Measurements from ENCODE around the gene CENPF.

Gene CENPF

DNA sequence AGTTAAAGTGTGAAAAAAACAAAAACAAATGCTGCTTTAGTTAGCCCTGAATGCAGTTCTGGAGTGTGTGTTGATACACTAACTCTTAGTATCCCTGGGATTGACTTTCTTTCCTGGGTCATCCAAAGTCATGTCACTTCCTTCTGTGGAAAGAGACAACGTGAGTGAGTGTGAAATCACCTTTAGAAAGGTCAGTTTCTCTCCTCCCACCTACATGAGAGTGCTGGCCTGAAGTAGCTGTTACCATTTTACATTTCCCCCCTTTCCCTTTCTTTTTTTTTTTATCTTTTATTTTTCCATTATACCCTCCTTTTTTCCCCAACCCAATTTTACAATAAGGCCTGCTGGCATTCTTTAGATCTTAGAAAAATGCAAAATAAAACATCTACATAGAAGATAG, 55.2 kb downstream of the CENPF start:
- no peak for TF ChIP-seq EZH2phosphoT487 (IDR thresholded peaks at IDR 0.05; ENCODE audit: borderline replicate concordance, low read length)
- TF ChIP-seq, protein P1, sequence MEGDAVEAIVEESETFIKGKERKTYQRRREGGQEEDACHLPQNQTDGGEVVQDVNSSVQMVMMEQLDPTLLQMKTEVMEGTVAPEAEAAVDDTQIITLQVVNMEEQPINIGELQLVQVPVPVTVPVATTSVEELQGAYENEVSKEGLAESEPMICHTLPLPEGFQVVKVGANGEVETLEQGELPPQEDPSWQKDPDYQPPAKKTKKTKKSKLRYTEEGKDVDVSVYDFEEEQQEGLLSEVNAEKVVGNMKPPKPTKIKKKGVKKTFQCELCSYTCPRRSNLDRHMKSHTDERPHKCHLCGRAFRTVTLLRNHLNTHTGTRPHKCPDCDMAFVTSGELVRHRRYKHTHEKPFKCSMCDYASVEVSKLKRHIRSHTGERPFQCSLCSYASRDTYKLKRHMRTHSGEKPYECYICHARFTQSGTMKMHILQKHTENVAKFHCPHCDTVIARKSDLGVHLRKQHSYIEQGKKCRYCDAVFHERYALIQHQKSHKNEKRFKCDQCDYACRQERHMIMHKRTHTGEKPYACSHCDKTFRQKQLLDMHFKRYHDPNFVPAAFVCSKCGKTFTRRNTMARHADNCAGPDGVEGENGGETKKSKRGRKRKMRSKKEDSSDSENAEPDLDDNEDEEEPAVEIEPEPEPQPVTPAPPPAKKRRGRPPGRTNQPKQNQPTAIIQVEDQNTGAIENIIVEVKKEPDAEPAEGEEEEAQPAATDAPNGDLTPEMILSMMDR (IDR thresholded peaks at IDR 0.05; ENCODE audit: low read depth, low read length, poor library complexity, severe bottlenecking): no peak
- Histone ChIP-seq H3K4me3 (ENCODE audit: low read length) (no peak overlapping the region), H3K9me3 (ENCODE audit: control insufficient read depth, insufficient read depth, low read length) (no peaks in the 10 kb centered on the region), H3K4me2 (ENCODE audit: low read length) (no peak overlapping the region), H3K9me2 (replicated peaks; ENCODE audit: control insufficient read depth, low read length) (no peaks in the 10 kb centered on the region), H3K36me3 (ENCODE audit: control insufficient read depth, low read length) (peaks cover 99% of the 10 kb centered on the region), H3K27me3 (ENCODE audit: control insufficient read depth, low read length) (no peaks in the 10 kb centered on the region), H3K4me1 (ENCODE audit: control insufficient read depth, low read length) (no peaks in the 10 kb centered on the region), H4K20me1 (ENCODE audit: control insufficient read depth, insufficient read depth, low read depth, low read length) (0 out of 2 replicates have a peak, but pooled peaks cover 5% of the 10 kb centered on the region), H3K27ac (ENCODE audit: low read depth, low read length) (no peak overlapping the region), H3K79me2 (ENCODE audit: control insufficient read depth, low read length) (peaks cover 3% of the 10 kb centered on the region), H3F3A (ENCODE audit: control insufficient read depth, insufficient read depth) (no peaks in the 10 kb centered on the region)

GRCh38 chr1:214658785-214659184, 55.8 kb downstream of the CENPF start:
- Histone ChIP-seq H3K9me2 (replicated peaks; ENCODE audit: control insufficient read depth, low read length) (no peaks in the 10 kb centered on the region), H3K27me3 (ENCODE audit: control insufficient read depth, low read length) (no peaks in the 10 kb centered on the region), H3K27ac (ENCODE audit: low read depth, low read length) (no peak overlapping the region), H3K4me3 (ENCODE audit: low read length) (no peak overlapping the region), H3K9me3 (ENCODE audit: control insufficient read depth, insufficient read depth, low read length) (no peaks in the 10 kb centered on the region), H3K79me2 (ENCODE audit: control insufficient read depth, low read length) (peaks cover 3% of the 10 kb centered on the region), H3F3A (ENCODE audit: control insufficient read depth, insufficient read depth) (no peaks in the 10 kb centered on the region), H3K4me2 (ENCODE audit: low read length) (no peak overlapping the region), H4K20me1 (ENCODE audit: control insufficient read depth, insufficient read depth, low read depth, low read length) (0 out of 2 replicates have a peak, but pooled peaks cover 5% of the 10 kb centered on the region), H3K4me1 (ENCODE audit: control insufficient read depth, low read length) (no peaks in the 10 kb centered on the region), H3K36me3 (ENCODE audit: control insufficient read depth, low read length) (peaks cover 99% of the 10 kb centered on the region)
- TF ChIP-seq, protein P1 (IDR thresholded peaks at IDR 0.05; ENCODE audit: low read depth, low read length, poor library complexity, severe bottlenecking): no peak
- no peak for TF ChIP-seq EZH2phosphoT487 (IDR thresholded peaks at IDR 0.05; ENCODE audit: borderline replicate concordance, low read length)

- Histone ChIP-seq H3F3A (ENCODE audit: control insufficient read depth, insufficient read depth) (no peaks in the 10 kb centered on the region), H3K9me2 (replicated peaks; ENCODE audit: control insufficient read depth, low read length) (no peaks in the 10 kb centered on the region), H3K4me1 (ENCODE audit: control insufficient read depth, low read length) (no peaks in the 10 kb centered on the region), H3K4me2 (ENCODE audit: low read length) (no peak overlapping the region), H3K4me3 (ENCODE audit: low read length) (no peak overlapping the region), H3K27me3 (ENCODE audit: control insufficient read depth, low read length) (no peaks in the 10 kb centered on the region), H3K27ac (ENCODE audit: low read depth, low read length) (no peak overlapping the region), H3K9me3 (ENCODE audit: control insufficient read depth, insufficient read depth, low read length) (no peaks in the 10 kb centered on the region), H3K79me2 (ENCODE audit: control insufficient read depth, low read length) (peaks cover 3% of the 10 kb centered on the region), H3K36me3 (ENCODE audit: control insufficient read depth, low read length) (peaks cover 100% of the 10 kb centered on the region), H4K20me1 (ENCODE audit: control insufficient read depth, insufficient read depth, low read depth, low read length) (0 out of 2 replicates have a peak, but pooled peaks cover 5% of the 10 kb centered on the region)
- no peak for TF ChIP-seq EZH2phosphoT487 (IDR thresholded peaks at IDR 0.05; ENCODE audit: borderline replicate concordance, low read length)
- TF ChIP-seq, protein P1 (IDR thresholded peaks at IDR 0.05; ENCODE audit: low read depth, low read length, poor library complexity, severe bottlenecking): no peak
These were observed 57.2 kb downstream of the CENPF start for GRCh38 chr1:214660190-214660589.
